Measurements from ENCODE around the gene CACNA2D1.

Gene CACNA2D1

GRCh38 chr7:82270870-82271269 lies 172.7 kb downstream of the CACNA2D1 start:
- DNase-seq: no peak

DNA sequence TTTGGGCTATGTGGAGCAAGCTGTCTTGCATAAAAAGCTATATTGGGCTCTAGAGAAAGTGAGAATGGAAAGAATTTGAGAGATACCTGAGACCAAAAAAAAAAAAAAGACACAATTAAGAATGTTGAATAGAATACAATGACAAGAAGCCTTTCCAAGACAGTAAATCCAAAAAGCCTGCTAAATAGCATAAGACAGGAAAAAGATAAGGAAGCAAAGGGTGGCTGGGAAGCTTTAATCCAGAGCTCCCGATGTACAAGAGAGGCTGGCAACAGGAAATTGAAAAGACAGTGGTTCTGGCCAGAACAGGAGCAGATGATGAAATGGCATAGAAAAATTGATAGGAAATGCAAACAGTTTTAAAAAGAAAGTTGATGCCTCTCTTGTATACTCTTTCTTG lies 174.9 kb downstream of the CACNA2D1 start:
- DNase-seq: no peak

GRCh38 chr7:82266081-82266480 lies 177.5 kb downstream of the CACNA2D1 start:
- DNase-seq: no peak

- DNase-seq: peak; percentile 59
These were observed 178.7 kb downstream of the CACNA2D1 start for GRCh38 chr7:82264783-82265305.

DNA sequence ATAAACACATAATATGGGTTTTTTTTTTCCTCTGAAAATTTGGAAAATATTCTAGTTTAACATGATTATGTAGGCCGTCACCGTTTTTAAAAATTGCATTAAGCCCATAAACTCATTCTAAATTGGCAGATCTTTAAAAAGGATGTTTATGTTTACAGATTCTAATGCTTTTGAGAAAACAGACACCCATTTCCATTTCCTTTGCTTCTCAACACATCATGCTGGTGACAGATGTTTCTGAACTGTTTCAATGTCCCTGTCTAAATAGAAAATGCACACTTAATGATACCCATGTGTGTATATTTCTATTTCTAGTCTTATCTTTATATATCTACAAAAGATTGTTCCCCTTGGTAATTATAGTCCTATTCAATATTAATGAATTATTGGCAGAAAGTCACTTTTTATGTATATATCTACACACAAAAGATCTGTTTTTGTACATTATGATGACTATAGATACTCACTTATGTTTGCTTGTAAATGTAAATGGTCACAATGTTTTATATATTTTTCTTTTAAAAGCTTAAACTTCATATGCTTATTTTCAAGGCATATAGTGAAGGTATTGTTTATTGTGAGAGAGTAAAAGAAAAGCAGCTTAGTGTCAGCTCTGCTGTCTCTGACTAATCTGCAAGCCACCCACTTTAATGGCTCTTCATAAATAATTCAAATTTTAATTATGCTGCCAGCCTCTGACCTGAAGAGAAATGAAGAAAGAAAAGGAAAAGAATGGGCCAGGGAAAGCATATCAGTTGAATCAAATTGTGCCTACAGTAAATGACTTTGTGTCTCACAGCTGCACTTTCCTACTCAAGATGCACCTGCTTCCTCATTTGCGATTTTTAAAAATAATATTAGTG lies 179.4 kb downstream of the CACNA2D1 start:
- DNase-seq: peak; percentile 89

GRCh38 chr7:82258181-82258580 lies 185.4 kb downstream of the CACNA2D1 start:
- DNase-seq: no peak

DNA sequence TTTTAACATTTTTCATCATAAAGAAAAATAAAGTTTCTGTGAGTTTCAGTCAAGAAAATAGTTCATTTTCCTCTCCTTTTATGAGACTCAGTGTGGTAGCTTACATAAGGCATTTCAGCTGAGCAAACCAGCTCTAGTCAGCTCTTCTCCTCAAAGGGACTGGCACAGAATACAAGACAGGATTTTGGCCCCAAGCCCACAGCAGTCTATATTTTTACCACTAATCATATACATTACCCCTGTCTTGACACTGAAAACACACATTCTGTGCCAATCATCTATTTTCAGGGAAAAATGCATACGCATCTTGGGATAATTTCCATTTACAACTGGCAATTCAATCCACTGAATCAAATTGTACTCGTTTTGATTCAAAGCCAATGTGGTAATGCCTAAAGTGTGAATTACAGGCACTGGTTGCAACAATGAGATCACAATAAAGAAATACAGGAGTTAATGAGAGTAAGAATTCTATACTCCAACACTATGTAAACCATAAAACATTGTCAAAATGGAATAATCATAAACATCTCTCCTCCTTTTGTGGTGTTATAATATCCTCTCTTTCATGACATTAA lies 186.4 kb downstream of the CACNA2D1 start:
- DNase-seq: peak; percentile 66

DNA sequence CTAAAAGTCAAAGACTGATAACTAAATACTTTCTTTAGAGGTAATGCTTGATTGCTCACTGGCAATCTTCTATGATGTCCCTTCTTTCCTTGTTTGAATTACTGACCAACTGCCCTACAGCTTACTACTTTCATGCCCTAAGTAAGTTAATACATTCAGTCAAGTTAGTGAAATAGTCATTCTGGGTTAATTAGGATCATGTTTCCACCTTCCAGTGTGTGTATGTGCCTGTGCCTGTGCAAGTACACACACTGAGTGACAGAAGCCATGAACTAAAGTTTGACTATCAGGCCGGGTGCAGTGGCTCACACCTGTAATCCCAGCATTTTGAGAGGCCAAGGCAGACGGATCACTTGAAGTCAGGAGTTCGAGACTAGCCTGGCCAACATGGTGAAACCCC lies 187.9 kb downstream of the CACNA2D1 start:
- DNase-seq: no peak

GRCh38 chr7:82250598-82250997 lies 193.0 kb downstream of the CACNA2D1 start:
- no peak for DNase-seq

DNA sequence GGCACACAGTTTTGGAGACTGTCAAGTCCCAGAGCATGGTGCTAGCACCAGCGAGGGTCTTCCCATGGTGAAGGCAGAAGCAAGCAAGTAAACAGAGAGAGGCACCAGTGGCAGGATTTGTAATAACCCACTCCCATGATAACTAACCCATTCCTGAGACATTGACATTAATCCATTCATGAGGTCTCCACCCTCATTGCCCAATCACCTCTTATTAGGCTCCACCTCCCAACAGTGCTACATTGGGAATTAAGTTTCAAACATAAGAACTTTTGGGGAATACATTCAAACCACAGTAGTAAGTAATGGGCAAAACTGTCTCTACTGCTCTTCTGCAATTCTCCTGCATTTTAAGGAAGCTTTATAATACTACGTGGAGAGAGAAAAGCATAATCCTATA lies 193.6 kb downstream of the CACNA2D1 start:
- no peak for DNase-seq

DNA sequence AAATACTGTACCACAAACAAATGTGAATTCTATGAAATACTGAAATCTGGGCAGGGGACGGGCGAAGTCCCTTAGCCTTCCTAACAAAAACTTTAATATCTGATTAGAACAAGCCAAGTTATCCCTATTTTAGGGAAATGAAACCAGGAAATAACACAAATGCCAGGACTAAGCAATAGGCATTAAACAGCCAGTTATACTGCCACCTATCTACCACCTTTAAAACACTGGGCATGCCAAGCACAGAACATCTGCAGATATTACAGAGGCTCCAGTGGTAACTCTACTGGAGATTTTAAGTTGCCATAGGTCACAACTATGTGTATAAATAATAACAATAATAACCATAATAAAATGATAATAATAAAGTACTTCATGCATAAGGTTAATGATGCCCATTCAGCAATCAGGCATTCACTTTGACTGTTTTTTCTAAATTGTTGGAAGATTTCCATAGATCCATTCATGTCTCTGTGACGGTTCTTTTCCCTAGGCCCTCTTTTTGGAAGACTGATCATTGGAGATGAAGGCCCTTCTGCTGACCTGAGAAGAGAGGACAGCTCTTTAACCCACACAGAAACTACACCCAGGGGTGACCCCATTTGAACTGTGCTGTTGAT lies 195.7 kb downstream of the CACNA2D1 start:
- no peak for DNase-seq

- no peak for DNase-seq
These were observed 198.5 kb downstream of the CACNA2D1 start for GRCh38 chr7:82244947-82245517.

GRCh38 chr7:82241356-82241755 lies 202.2 kb downstream of the CACNA2D1 start:
- peak; percentile 25 for DNase-seq

DNA sequence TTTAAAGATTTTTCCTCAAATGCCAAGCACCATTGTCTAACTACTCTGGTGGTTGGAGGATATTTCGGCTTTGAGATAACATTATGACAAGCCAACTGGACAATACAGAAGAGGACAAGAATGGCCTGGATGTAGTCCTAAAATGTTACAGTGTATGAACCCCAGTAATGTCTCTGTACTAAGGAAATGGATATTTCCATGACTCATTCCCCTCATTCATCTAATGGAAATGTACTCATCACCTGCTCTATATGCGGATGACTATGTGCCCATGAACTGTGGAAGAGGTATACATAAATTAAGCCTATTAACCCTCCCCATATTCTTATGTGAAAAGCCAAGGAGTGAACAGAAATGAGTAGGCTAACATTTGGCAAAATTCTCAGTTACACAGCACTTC lies 207.9 kb downstream of the CACNA2D1 start:
- no peak for DNase-seq

- DNase-seq: peak; percentile 57
These were observed 209.0 kb downstream of the CACNA2D1 start for GRCh38 chr7:82234457-82235049.

DNA sequence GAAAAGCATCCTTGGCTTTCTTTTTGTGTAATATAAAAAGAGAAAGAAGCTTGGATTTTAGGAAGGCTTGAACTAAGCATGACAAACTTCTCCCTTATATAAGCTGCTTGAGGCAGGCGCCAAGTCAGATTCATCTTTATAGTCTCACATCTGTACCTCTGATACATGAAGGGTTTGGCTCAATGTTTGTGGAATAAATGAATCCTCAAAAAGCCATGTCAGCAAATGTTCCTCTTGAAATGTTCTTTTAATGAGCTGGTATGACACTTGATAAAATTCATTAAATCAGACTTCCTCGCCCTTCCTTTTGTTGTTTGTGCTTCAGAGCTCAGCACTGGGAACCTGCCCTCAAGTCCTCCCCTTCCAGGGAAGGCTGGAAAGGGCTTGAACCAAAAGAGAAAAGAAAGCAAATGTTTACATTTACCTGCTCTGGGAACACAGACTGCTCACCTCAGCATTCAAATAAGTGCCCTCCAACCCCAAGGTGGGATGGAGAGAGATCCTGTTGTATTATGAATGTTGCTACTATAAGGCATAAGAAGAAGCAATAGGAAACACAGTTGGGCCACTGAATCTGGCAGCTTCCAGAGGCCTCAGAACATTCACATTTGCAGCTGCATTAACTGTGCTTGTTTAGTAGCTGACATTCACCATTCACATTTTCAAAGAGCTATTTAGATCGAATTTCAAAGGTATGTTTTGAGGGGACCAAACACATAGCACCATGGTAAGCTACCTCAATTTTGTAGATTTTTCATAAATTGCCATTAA lies 212.6 kb downstream of the CACNA2D1 start:
- DNase-seq: peak; percentile 45

- DNase-seq: no peak
These were observed 214.4 kb downstream of the CACNA2D1 start for GRCh38 chr7:82229164-82229563.

- DNase-seq: no peak
These were observed 217.4 kb downstream of the CACNA2D1 start for GRCh38 chr7:82226191-82226590.

DNA sequence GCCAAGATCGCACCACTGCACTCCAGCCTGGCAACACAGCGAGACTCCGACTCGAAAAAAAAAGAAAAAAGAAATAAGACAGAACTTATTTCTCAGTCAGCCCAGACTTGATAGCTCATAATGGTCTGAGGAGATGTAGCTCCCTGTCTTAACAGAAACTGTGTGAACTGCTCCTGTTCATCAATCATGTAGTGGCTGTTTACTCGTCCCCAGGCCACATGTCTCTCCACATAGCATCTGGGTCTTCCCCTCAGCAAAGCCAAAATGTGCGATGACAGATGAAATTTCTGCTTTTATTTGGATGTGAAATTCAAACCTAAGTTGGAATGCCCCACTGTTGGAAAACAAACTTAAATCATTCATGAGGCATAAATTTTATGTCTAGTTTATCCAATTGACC lies 219.0 kb downstream of the CACNA2D1 start:
- no peak for DNase-seq

- DNase-seq: no peak
These were observed 220.0 kb downstream of the CACNA2D1 start for GRCh38 chr7:82223580-82223979.

DNA sequence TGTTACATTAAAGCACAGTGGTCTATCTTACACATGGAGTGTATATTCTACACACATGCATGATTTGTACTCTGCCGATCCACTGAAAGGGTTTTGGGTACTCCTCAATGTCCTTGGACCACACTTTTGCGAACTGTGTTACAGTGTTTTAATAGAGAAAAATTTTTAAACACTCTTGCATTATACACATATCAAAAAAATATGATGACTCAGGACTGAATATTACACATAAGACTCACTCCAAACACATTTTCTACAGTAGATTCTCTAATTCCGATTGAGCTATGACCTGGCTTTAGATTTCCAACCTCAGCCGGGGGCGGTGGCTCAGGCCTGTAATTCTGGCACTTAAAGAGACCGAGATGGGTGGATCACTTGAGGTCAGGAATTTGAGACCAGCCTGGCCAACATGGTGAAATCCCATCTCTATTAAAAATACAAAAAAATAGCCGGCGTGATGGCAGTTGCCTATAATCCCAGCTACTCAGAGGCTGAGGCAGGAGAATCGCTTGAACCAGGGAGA lies 222.4 kb downstream of the CACNA2D1 start:
- DNase-seq: no peak

DNA sequence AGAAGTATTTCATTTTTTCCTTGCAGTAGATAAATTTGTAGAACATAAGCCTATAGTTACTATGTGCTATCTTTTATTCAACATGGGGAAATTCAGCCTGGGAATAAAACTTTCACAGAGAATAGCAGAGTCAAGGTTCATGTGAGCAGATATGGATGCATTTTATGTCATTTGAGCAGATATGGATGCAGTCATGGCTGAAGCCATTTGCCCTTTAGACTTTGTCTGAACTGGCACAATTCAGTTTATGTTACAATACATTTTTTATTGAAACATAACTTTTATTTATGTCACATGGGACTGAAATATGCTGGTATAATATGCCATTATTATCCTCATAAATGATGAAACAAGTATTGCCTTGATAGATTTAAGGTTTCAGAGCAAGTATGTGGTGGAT lies 231.1 kb downstream of the CACNA2D1 start:
- DNase-seq: no peak

Data from NCI-H1105 (cell line).